Stimulated activated naive B cell treated with anti-CD40 and anti-IgM and Interleukin-4, amounts not matched to agents 10 μg/mL and 1 μg/mL and 100 μg/mL, for 72 hours (primary cell): ENCODE results near the gene OR9Q2.

Source experiments
- ATAC-seq, 2 donors: fragments of 150-1000 bp; cut with Tn5 transposase; replicated peaks; 2 replicates each; pipeline ENCODE4 v1.10.0; 2021; ENCODE audit warnings: moderate library complexity in 1 of 2
- DNase-seq: peaks from one replicate; pipeline ENCODE4 v3.0.0; 2021
- H3K27ac Mint-ChIP-seq: one replicate; pipeline ENCODE4 v1.8.0; 2022; ENCODE audit warnings: mild to moderate bottlenecking, mixed read lengths
- H3K27me3 Mint-ChIP-seq, 2 donors: one replicate each; pipeline ENCODE4 v1.8.0; 2022; ENCODE audit warnings: mixed read lengths in 2 of 2
- H3K36me3 Mint-ChIP-seq, 2 donors: one replicate each; pipeline ENCODE4 v1.8.0; 2022; ENCODE audit warnings: mixed read lengths in 2 of 2, mild to moderate bottlenecking in 1 of 2
- H3K4me1 Mint-ChIP-seq, 2 donors: one replicate each; pipeline ENCODE4 v1.8.0; 2022; ENCODE audit warnings: mixed read lengths in 2 of 2, mild to moderate bottlenecking in 1 of 2
- H3K4me3 Mint-ChIP-seq, 2 donors: one replicate each; pipeline ENCODE4 v1.8.0; 2022; ENCODE audit warnings: mild to moderate bottlenecking in 2 of 2, mixed read lengths in 2 of 2, moderate library complexity in 1 of 2
- H3K9me3 Mint-ChIP-seq, 2 donors: one replicate each; pipeline ENCODE4 v1.8.0; 2022; ENCODE audit warnings: mixed read lengths in 2 of 2, mild to moderate bottlenecking in 1 of 2

OR9Q2 gene

GRCh38 chr11:58188770-58189169 is at the start of gene OR9Q2:
OR9Q2 (plus strand) TSS chr11:58189070; CDS start chr11:58190491, 1,421 bp downstream.
- Mint-ChIP-seq H3K27me3 (peaks cover 0 to 8% of the 10 kb centered on the region in 2 donors), H3K36me3 (no peaks in the 10 kb centered on the region), H3K9me3 (no peaks in the 10 kb centered on the region), H3K27ac (no peak within 1 kb of the TSS), H3K4me1 (no peaks in the 10 kb centered on the region), H3K4me3 (no peak within 1 kb of the TSS)
- ATAC-seq (no peak), DNase-seq (no peak)

- H3K9me3 Mint-ChIP-seq = peaks cover 0 to 4% of the 10 kb centered on the region in 2 donors
- DNase-seq (no peak), ATAC-seq (no peak)
- H3K27ac Mint-ChIP-seq = no peak overlapping the region
- no peak overlapping the region for H3K4me3 Mint-ChIP-seq
- no peaks in the 10 kb centered on the region for H3K4me1 Mint-ChIP-seq
- no peaks in the 10 kb centered on the region for H3K36me3 Mint-ChIP-seq
- peaks cover 13 to 19% of the 10 kb centered on the region in 2 donors for H3K27me3 Mint-ChIP-seq
These were observed 46.1 kb upstream of the OR9Q2 start for GRCh38 chr11:58142761-58143160.

- Mint-ChIP-seq H3K4me1 (peaks cover 0 to 3% of the 10 kb centered on the region in 2 donors), H3K27me3 (peaks cover 28 to 33% of the 10 kb centered on the region in 2 donors), H3K9me3 (no peaks in the 10 kb centered on the region), H3K36me3 (no peaks in the 10 kb centered on the region), H3K4me3 (no peak overlapping the region), H3K27ac (no peak overlapping the region)
- ATAC-seq = no peak
- DNase-seq = no peak
These were observed 36.1 kb upstream of the OR9Q2 start for GRCh38 chr11:58152781-58153180.

GRCh38 chr11:58164389-58164788 is 24.5 kb upstream of the OR9Q2 start:
- no peak for ATAC-seq

GRCh38 chr11:58164990-58165389 is 23.9 kb upstream of the OR9Q2 start:
- H3K9me3 Mint-ChIP-seq = peaks cover 2 to 4% of the 10 kb centered on the region in 2 donors

More at GRCh38 chr11:58164389-58164788, 24.5 kb upstream of the OR9Q2 start:
- no peak for DNase-seq
- Mint-ChIP-seq H3K9me3 (peaks cover 2 to 4% of the 10 kb centered on the region in 2 donors), H3K36me3 (no peaks in the 10 kb centered on the region), H3K4me3 (no peak overlapping the region), H3K4me1 (no peaks in the 10 kb centered on the region), H3K27ac (no peak overlapping the region), H3K27me3 (peaks cover 5 to 11% of the 10 kb centered on the region in 2 donors)

GRCh38 chr11:58165504-58166106 is 23.3 kb upstream of the OR9Q2 start:
- Mint-ChIP-seq H3K36me3 (no peaks in the 10 kb centered on the region), H3K4me1 (no peaks in the 10 kb centered on the region)

More at GRCh38 chr11:58164990-58165389, 23.9 kb upstream of the OR9Q2 start:
- no peak for DNase-seq
- Mint-ChIP-seq H3K27ac (no peak overlapping the region), H3K4me1 (no peaks in the 10 kb centered on the region), H3K4me3 (no peak overlapping the region), H3K36me3 (no peaks in the 10 kb centered on the region), H3K27me3 (peaks cover 8 to 11% of the 10 kb centered on the region in 2 donors)
- ATAC-seq = no peak

GRCh38 chr11:58177409-58178054 is 11.3 kb upstream of the OR9Q2 start:
- DNase-seq (no peak), ATAC-seq (no peak)
- Mint-ChIP-seq H3K27ac (no peak overlapping the region), H3K36me3 (no peaks in the 10 kb centered on the region), H3K27me3 (peaks cover 22 to 25% of the 10 kb centered on the region in 2 donors), H3K4me3 (no peak overlapping the region), H3K4me1 (no peaks in the 10 kb centered on the region), H3K9me3 (no peaks in the 10 kb centered on the region)

More at GRCh38 chr11:58165504-58166106, 23.3 kb upstream of the OR9Q2 start:
- ATAC-seq (no peak), DNase-seq (no peak)
- Mint-ChIP-seq H3K27ac (no peak overlapping the region), H3K27me3 (peaks cover 8 to 14% of the 10 kb centered on the region in 2 donors), H3K9me3 (peaks cover 0 to 4% of the 10 kb centered on the region in 2 donors), H3K4me3 (no peak overlapping the region)

GRCh38 chr11:58178444-58178843 is 10.4 kb upstream of the OR9Q2 start:
- no peaks in the 10 kb centered on the region for H3K9me3 Mint-ChIP-seq
- no peak for ATAC-seq
- DNase-seq = no peak
- H3K36me3 Mint-ChIP-seq = no peaks in the 10 kb centered on the region
- peaks cover 22 to 25% of the 10 kb centered on the region in 2 donors for H3K27me3 Mint-ChIP-seq
- no peak overlapping the region for H3K27ac Mint-ChIP-seq
- no peaks in the 10 kb centered on the region for H3K4me1 Mint-ChIP-seq
- no peak overlapping the region for H3K4me3 Mint-ChIP-seq

- no peaks in the 10 kb centered on the region for H3K36me3 Mint-ChIP-seq
- no peak overlapping the region for H3K4me3 Mint-ChIP-seq
- no peak overlapping the region for H3K27ac Mint-ChIP-seq
- H3K4me1 Mint-ChIP-seq = no peaks in the 10 kb centered on the region
- ATAC-seq (no peak), DNase-seq (no peak)
- peaks cover 22 to 29% of the 10 kb centered on the region in 2 donors for H3K27me3 Mint-ChIP-seq
- no peaks in the 10 kb centered on the region for H3K9me3 Mint-ChIP-seq
These were observed 9.2 kb upstream of the OR9Q2 start for GRCh38 chr11:58179648-58180047.

GRCh38 chr11:58186938-58187337 is 1.9 kb upstream of the OR9Q2 start:
- no peak for ATAC-seq
- no peak overlapping the region for H3K4me3 Mint-ChIP-seq
- no peak overlapping the region for H3K27ac Mint-ChIP-seq
- no peaks in the 10 kb centered on the region for H3K36me3 Mint-ChIP-seq
- H3K4me1 Mint-ChIP-seq = no peaks in the 10 kb centered on the region
- H3K9me3 Mint-ChIP-seq = no peaks in the 10 kb centered on the region
- H3K27me3 Mint-ChIP-seq = peaks cover 0 to 4% of the 10 kb centered on the region in 2 donors
- no peak for DNase-seq

- Mint-ChIP-seq H3K27ac (no peak overlapping the region), H3K9me3 (no peaks in the 10 kb centered on the region), H3K4me3 (no peak overlapping the region), H3K36me3 (no peaks in the 10 kb centered on the region), H3K4me1 (no peaks in the 10 kb centered on the region), H3K27me3 (peaks cover 0 to 4% of the 10 kb centered on the region in 2 donors)
- no peak for DNase-seq
- ATAC-seq = no peak
These were observed 3.4 kb downstream of the OR9Q2 start for GRCh38 chr11:58192229-58192628.

GRCh38 chr11:58193391-58193790 is 4.5 kb downstream of the OR9Q2 start:
- Mint-ChIP-seq H3K27ac (no peak overlapping the region), H3K4me3 (no peak overlapping the region), H3K9me3 (peaks cover 2 to 5% of the 10 kb centered on the region in 2 donors), H3K36me3 (no peaks in the 10 kb centered on the region), H3K4me1 (no peaks in the 10 kb centered on the region), H3K27me3 (peaks cover 4 to 6% of the 10 kb centered on the region in 2 donors)
- no peak for DNase-seq
- no peak for ATAC-seq

GRCh38 chr11:58195939-58196338 is 7.1 kb downstream of the OR9Q2 start:
- peaks cover 6 to 8% of the 10 kb centered on the region in 2 donors for H3K27me3 Mint-ChIP-seq
- no peaks in the 10 kb centered on the region for H3K4me1 Mint-ChIP-seq
- DNase-seq = no peak
- no peak for ATAC-seq
- no peak overlapping the region for H3K4me3 Mint-ChIP-seq
- peaks cover 4 to 5% of the 10 kb centered on the region in 2 donors for H3K9me3 Mint-ChIP-seq
- no peak overlapping the region for H3K27ac Mint-ChIP-seq
- no peaks in the 10 kb centered on the region for H3K36me3 Mint-ChIP-seq

GRCh38 chr11:58199271-58199670 is 10.4 kb downstream of the OR9Q2 start:
- H3K27ac Mint-ChIP-seq = no peak overlapping the region
- no peaks in the 10 kb centered on the region for H3K4me1 Mint-ChIP-seq
- no peaks in the 10 kb centered on the region for H3K36me3 Mint-ChIP-seq
- no peak for DNase-seq
- no peak for ATAC-seq
- peaks cover 5 to 8% of the 10 kb centered on the region in 2 donors for H3K9me3 Mint-ChIP-seq
- H3K4me3 Mint-ChIP-seq = no peak overlapping the region
- peaks cover 17% of the 10 kb centered on the region in 2 donors for H3K27me3 Mint-ChIP-seq

GRCh38 chr11:58204042-58204441 is 15.2 kb downstream of the OR9Q2 start, which contains the start of gene OR1S2:
OR1S2 (minus strand) TSS chr11:58204142; CDS start chr11:58204142, 0 bp downstream.
- Mint-ChIP-seq H3K9me3 (peaks cover 1 to 3% of the 10 kb centered on the region in 2 donors), H3K36me3 (no peaks in the 10 kb centered on the region), H3K27ac (no peak within 1 kb of the TSS), H3K4me3 (no peak within 1 kb of the TSS), H3K27me3 (peaks cover 16 to 17% of the 10 kb centered on the region in 2 donors), H3K4me1 (no peaks in the 10 kb centered on the region)
- DNase-seq (no peak), ATAC-seq (no peak)
